NCI-H2227 (cell line): ENCODE measurements around the gene RPUSD1.

ENCODE experiments used
- DNase-seq: peaks from one replicate; lab custom pipeline; 2025; ENCODE audit not compliant: unreplicated experiment; lab: John Stamatoyannopoulos, UW

Gene RPUSD1

DNA sequence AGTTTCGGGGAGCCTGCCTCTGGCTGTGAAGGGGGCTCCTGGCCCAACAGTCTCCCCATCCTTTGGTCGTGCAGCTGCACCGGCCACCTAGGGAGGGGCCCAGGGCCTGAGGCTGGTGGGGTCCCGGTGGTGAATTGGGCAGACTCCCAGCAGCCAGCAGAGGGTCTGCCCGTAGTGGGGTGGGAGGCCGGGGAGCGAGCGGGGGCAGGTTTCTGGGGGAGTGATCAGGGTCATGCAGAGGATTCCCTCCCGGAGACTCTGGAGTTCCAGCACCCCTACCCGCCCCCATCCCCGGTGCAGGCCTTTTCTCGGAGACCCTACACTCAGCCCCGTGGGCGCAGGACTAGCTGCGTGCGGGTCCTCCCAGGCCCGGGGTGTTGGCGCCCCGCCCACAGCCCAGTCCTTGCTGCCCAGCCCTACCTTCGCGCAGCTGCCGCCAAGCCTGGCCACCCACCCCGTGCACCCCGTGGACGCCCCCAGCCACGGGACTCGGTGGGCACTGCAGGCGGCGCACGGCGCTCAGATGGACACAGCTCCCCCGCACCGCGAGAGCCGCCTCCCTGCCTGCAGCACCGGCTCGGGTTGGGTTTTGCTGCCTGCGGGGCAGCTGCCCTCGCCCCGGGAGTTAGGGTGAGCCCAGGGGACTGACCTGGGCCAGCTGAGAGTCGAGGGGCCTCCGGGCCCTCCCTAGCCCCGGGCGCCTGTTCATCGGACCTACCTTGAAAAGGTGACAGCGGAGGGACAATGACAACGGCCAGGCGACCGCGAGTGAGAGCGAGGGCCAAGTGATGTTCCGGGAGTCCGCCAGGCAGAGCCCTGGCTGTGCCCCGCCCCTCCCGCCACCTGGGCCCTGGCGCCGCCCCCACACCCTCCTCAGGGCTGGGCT, 12.0 kb upstream of the RPUSD1 start, which contains the start of gene GNG13:
Gene GNG13 (minus strand): TSS at position 787 of the 886 bp plus-strand sequence. CDS start 1,657 bp downstream, outside the sequence.
- peak; percentile 33 for DNase-seq

DNA sequence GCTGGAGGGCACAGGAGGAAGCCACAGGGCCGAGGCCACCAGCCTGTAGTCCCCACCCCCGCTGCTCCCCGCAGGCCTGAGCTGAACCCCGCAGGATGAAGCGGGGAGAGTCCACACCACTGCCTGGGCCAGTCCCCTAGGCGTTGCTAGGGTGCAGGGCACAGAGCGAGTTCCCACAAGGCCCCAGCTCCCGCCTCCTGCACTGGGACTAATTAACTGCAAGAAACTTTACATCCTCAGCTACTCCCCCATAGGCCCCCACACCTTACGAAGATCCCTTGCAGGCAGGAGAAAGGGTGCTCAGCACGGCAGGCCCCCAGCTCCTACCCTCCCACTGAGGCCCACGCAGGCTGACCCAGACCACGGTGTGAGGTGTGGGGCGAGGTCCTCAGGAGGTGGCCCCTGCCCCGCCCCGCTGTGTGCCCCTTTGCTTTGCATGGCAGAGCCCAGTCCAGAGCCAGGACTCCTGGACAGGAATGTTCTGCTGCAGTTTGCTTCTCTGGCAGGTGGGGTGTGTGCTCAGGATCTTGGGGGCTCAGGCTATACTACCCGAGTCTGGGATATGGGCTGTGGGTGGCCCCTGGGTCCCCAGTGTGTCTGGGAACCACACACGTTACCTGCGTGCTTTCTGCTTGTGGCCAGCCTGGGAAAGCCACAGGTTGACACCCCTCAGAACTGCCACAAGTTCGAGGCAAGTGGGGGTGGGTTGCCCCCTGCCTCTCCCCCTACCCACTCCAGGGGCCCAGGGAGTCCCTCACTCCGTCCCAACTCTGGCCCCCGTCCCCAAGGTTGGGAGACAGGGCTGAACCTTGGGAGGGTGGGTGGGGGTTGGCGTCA, 11.1 kb upstream of the RPUSD1 start:
- DNase-seq, result no peak

- DNase-seq, result no peak
Measured at GRCh38 chr16:798666-799065, 10.5 kb upstream of the RPUSD1 start.

GRCh38 chr16:797686-798085, 9.5 kb upstream of the RPUSD1 start:
- no peak for DNase-seq

DNA sequence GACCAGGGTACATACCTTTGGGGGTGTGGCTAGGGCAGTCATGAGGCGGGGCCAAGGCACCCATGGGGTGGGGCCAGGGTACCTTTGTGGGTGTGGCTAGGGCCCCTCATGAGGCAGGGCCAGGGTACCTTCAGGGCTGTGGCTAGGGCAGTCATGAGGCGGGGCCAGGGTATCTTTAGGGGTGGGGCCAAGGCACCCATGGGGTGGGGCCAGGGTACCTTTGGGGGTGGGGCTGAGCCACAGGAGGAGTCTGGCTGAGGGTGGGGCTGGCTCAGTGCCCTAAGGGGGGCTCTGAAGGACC, 8.9 kb upstream of the RPUSD1 start:
- DNase-seq, result no peak

DNA sequence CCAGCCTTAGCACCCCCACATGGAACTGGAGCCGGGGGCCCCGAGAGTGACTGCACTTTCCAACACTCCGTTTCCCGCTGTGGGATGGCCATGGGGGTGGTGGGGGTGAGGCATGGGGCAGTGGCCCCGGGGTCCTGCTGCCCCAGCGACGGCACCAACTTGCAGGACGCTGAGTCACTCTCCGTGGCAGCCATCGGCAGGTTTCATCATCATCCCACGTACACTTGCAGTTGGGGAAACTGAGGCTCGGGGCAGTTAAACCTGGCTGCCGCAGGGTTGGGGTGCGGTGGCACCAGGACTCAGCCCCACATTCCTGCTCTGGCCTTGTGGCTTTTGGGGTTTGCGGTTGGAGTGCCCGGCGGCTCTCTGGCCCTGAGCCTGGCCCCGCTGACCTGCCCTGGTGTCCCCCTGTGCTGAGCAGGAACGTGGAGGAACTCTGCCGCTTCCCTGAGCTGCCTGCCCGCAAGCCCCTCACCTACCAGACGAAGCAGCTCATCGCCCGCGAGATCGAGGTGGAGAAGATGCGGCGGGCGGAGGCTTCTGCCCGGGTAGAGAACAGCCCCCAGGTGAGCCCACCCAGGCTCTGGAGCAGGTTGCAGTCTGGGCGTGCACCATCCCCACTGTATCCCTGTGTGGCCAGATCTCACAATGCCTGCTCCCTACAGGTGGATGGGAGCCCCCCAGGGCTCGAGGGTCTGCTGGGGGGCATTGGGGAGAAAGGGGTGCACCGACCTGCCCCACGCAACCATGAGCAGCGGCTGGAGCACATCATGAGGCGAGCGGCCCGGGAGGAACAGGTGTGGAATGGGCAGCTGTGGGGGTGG, 8.3 kb upstream of the RPUSD1 start:
- no peak for DNase-seq

- DNase-seq, result no peak
Measured at GRCh38 chr16:795580-796229, 7.5 kb upstream of the RPUSD1 start.

DNA sequence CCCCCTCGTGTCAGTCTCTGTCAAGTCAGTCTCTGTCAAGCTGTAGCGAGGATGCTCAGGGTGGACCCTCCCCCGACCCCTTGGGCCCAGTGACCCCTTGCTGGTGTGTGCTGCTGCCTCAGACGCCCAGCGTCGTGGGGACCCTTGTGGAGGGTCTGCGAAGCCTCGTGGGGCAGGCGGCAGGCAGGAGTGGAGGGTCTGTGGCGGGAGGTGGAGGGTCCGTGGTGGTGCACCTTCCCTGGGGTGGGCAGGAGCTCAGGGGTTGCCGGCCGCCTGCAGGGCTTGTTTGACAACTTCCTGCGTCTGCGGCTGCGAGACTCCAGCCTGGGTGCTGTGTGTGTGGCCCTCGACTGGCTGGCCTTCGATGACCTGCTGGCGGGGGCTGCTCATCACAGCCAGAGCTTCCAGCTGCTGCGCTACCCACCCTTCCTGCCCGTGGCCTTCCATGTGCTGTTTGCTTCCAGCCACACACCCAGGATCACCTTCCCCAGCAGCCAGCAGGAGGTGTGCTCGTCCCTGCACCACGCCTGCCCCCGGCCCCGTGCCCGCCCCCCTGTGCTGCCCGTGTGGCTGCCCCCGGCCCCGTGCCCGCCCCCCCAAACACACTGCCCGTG, 6.8 kb upstream of the RPUSD1 start:
- no peak for DNase-seq

GRCh38 chr16:794091-794822, 6.1 kb upstream of the RPUSD1 start:
- no peak for DNase-seq

- no peak for DNase-seq
Measured at GRCh38 chr16:793414-793813, 5.2 kb upstream of the RPUSD1 start.

GRCh38 chr16:792221-792995, 4.2 kb upstream of the RPUSD1 start:
- DNase-seq, result no peak

GRCh38 chr16:791131-791530, 3.0 kb upstream of the RPUSD1 start:
- no peak for DNase-seq

DNA sequence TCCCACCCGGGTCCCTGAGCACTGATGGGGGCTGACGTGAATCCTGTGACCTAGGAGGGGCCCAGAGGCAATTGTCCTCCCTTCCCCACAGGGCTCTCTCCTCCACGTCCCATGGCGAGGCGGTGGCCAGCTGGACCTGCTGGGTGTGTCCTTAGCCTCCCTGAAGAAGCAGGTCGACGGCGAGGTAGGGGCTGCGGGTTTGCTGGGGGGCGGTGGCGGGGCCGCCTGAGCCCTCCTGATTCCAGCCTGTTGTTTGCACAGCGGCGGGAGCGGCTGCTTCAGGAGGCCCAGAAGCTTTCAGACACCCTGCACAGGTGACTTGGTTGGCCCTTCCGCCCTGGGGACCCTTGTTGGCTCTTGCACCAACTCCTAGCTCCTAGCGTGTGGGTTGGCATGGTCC, 1.9 kb upstream of the RPUSD1 start:
- no peak for DNase-seq

GRCh38 chr16:789191-789850, 1.1 kb upstream of the RPUSD1 start:
- DNase-seq, result no peak

DNA sequence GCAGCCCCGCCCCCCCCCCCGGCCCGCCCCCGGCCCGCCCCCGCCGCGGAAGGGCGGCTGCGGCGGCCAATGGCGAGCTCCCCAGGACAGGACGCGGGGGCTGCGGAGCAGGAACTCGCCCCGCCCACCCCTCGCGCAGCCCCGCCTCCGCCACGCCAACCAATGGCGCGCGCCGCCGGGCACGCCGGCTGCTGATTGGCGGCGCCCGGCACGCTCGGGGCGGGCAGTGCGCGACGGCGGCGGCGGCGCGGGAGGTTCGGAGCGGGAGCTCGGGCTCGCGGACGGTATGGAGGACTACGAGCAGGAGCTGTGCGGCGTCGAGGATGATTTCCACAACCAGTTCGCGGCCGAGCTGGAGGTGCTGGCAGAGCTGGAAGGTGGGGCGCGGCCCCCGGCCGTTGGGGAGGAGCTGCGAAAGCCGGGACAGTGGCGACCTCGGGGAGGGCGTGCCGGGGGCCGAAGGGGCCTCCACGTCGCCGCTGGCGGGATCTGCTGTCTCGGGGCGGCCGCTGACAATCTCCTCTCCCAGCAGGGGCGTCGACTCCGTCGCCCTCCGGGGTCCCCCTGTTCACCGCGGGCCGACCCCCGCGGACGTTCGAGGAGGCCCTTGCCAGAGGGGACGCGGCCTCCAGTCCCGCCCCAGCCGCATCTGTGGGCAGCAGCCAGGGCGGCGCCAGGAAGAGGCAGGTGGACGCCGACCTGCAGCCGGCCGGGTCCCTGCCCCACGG, 382 bp upstream of the RPUSD1 start, which contains the start of gene CHTF18:
Gene CHTF18 (plus strand): TSS at position 222 of the 728 bp plus-strand sequence. CDS start 65 bp downstream, at position 287.
- peak; percentile 96 for DNase-seq

DNA sequence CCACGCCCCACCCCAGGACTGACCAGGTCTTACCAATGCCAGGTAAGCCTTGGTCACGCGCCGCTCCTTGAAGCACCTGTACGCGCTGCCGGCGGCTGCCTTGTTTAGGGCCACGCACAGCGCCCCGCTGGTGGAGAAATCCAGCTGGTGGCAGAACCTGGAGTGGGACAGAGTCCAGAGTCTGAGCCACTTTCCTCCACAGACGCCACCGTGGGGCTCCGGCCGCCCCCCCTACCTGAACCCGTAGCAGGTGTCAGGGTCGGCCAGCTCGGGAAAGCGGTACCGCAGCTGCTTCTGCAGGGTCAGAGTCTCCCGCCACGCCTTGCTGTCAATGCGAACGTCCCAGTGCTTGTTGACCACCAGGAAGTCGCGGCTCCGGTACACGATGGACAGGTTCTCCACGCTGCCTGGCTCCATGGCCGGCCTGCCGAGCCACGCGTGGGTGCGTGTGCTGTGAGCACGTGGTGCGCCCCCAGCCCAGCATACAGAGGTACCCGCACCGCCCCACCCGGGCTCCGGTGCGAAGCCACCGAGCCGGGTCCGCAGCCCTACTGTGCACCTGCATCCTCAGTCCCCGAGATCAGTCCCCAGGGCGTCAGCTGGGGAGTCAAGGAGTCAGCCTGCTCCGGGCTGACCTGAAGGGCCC, 737 bp downstream of the RPUSD1 start:
- peak; percentile 50 for DNase-seq
